K562 (cell line): Measurements from ENCODE around the gene RNASET2. TPM values are rescaled to one million over a fixed set of nuclear protein-coding genes. Genes with fewer than 3 reads are reported as not detected.
A peak's percentile ranks its signal among the peaks of the same experiment; 100 is the strongest.

ENCODE experiments used
- ARNT ChIP-seq, 2 experiments: fragments of 450-650 bp; IDR thresholded peaks; 2 replicates each; pipeline ENCODE4 v1.6.1; 2016; ENCODE audit warnings: mild to moderate bottlenecking in 1 of 2
- BRF1 ChIP-seq: IDR thresholded peaks from 3 replicates; pipeline ENCODE4 v1.6.1; 2011; ENCODE audit warnings: borderline replicate concordance, mild to moderate bottlenecking; ENCODE audit not compliant: insufficient read length; ENCODE audit errors: extremely low read depth
- ELF1 ChIP-seq: fragments of 200-800 bp; sonication (Bioruptor generic); IDR thresholded peaks from 2 replicates; pipeline ENCODE4 v1.6.1; 2016; ENCODE audit warnings: missing genetic modification characterization, missing compliant biosample characterization
- ETV5 ChIP-seq: sonication (generic); formaldehyde crosslinking; IDR thresholded peaks from 2 replicates; pipeline ENCODE4 v1.4.0; 2020; ENCODE audit warnings: low read depth, mild to moderate bottlenecking, missing genetic modification reagents
- FOXA3 ChIP-seq, 2 experiments: fragments of 450-650 bp in 1 of 2; sonication (generic) in 1 of 2; formaldehyde crosslinking; IDR thresholded peaks in 1 of 2; conservative IDR thresholded peaks in 1 of 2; 2 replicates each; pipeline versions ENCODE4 v1.4.0 to v1.8.0; 2020 to 2022; ENCODE audit warnings: mild to moderate bottlenecking in 2 of 2, missing genetic modification reagents in 1 of 2
- GTF2F1 ChIP-seq: IDR thresholded peaks from 2 replicates; pipeline ENCODE4 v1.6.1; 2011; ENCODE audit warnings: low read depth, low read length, improper control_type of control experiment
- HDAC3 ChIP-seq: fragments of 450-650 bp; IDR thresholded peaks from 2 replicates; pipeline ENCODE4 v1.6.1; 2018; ENCODE audit warnings: borderline replicate concordance, mild to moderate bottlenecking, moderate library complexity; ENCODE audit not compliant: partially characterized antibody
- HNRNPLL ChIP-seq: fragments of 200-400 bp; formaldehyde crosslinking; IDR thresholded peaks from 2 replicates; pipeline ENCODE4 v1.6.1; 2017; ENCODE audit warnings: low read length, low read depth, mild to moderate bottlenecking; ENCODE audit not compliant: poor library complexity, severe bottlenecking
- KAT2B ChIP-seq: IDR thresholded peaks from one replicate; pipeline ENCODE4 v1.6.1; 2012; ENCODE audit warnings: low read depth, mild to moderate bottlenecking, control low read depth, inconsistent platforms, low read length, moderate library complexity
- NFIC ChIP-seq: fragments of 450-650 bp; IDR thresholded peaks from 2 replicates; pipeline ENCODE4 v1.6.1; 2017; ENCODE audit warnings: mild to moderate bottlenecking, inconsistent platforms
- PRDM10 ChIP-seq: fragments of 450-650 bp; IDR thresholded peaks from 2 replicates; pipeline ENCODE4 v1.6.1; 2018; ENCODE audit not compliant: partially characterized antibody
- PRMT5 ChIP-seq: sonication (generic); formaldehyde crosslinking; IDR thresholded peaks from 2 replicates; pipeline ENCODE4 v1.5.0; 2020; ENCODE audit warnings: missing genetic modification reagents
- SAP30 ChIP-seq: fragments of 200-600 bp; sonication (generic); IDR thresholded peaks from 2 replicates; pipeline ENCODE4 v1.6.1; 2012; ENCODE audit warnings: borderline replicate concordance, low read depth, mild to moderate bottlenecking, moderate library complexity, low read length, control low read depth, inconsistent platforms; ENCODE audit not compliant: insufficient read depth, poor library complexity, severe bottlenecking
- SMARCA4 ChIP-seq: fragments of 450-650 bp; IDR thresholded peaks from 2 replicates; pipeline ENCODE4 v1.6.1; 2016
- SMARCB1 ChIP-seq: IDR thresholded peaks from 2 replicates; pipeline ENCODE4 v1.6.1; 2011; ENCODE audit warnings: improper control_type of control experiment, low read depth; ENCODE audit not compliant: insufficient read length
- SUPT5H ChIP-seq: fragments of 450-650 bp; IDR thresholded peaks from 2 replicates; pipeline ENCODE4 v1.6.1; 2016
- TRIM24 ChIP-seq, 2 experiments: fragments of 450-650 bp; IDR thresholded peaks; 2 replicates each; pipeline ENCODE4 v1.6.1; 2016
- ZC3H8 ChIP-seq: fragments of 450-650 bp; IDR thresholded peaks from 2 replicates; pipeline ENCODE4 v1.6.1; 2017
- ZFX ChIP-seq: sonication (generic); formaldehyde crosslinking; IDR thresholded peaks from 2 replicates; pipeline ENCODE4 v1.8.0; 2022; ENCODE audit warnings: mild to moderate bottlenecking, missing genetic modification reagents, moderate library complexity
- ZNF143 ChIP-seq: sonication (generic); formaldehyde crosslinking; IDR thresholded peaks from 2 replicates; pipeline ENCODE4 v1.9.0; 2022; ENCODE audit warnings: mild to moderate bottlenecking, missing genetic modification reagents
- ZNF311 ChIP-seq: fragments of 250-450 bp; sonication (Bioruptor Pico); IDR thresholded peaks from 2 replicates; pipeline ENCODE4 v1.4.0; 2020; ENCODE audit warnings: mild to moderate bottlenecking, moderate library complexity
- ZNF354B ChIP-seq: fragments of 250-450 bp; sonication (Bioruptor Pico); IDR thresholded peaks from 2 replicates; pipeline ENCODE4 v1.4.0; 2020
- ZNF699 ChIP-seq: fragments of 250-450 bp; sonication (Bioruptor Pico); IDR thresholded peaks from 2 replicates; pipeline ENCODE4 v1.8.0; 2021; ENCODE audit warnings: mild to moderate bottlenecking, moderate library complexity; ENCODE audit not compliant: insufficient replicate concordance
- polyA plus RNA-seq, 8 experiments: library from polyadenylated mRNA; depleted of rRNA in 4 of 8; stranded (reverse) in 5 of 8; unstranded in 3 of 8; fragments of >200 nt; fragmentation: Nextera tagmentation in 2 of 8; fragmentation: Illumina TruSeq in 1 of 8; extraction: Ambion mirVana in 2 of 8; extraction: Trizol in 1 of 8; gene quantifications; 2 replicates each; pipeline versions ENCODE4 v1.2.1 to v1.2.3, GENCODE V29; 2011 to 2014; ENCODE audit warnings: inconsistent platforms in 1 of 8, missing spikeins in 1 of 8
- total RNA-seq, 7 experiments: library from RNA; depleted of rRNA in 6 of 7; stranded (reverse); fragments of >200 nt in 6 of 7; fragmentation: Illumina TruSeq in 2 of 7; extraction: Trizol in 2 of 7; gene quantifications; 2 replicates each; pipeline versions ENCODE4 v1.2.1 to v1.2.3, GENCODE V29; 2011 to 2021; ENCODE audit warnings: low replicate concordance in 1 of 7
- TF ChIP-seq, protein P1 (sequence below): fragments of 200-400 bp; formaldehyde crosslinking; IDR thresholded peaks from 2 replicates; pipeline ENCODE4 v1.6.1; 2017; ENCODE audit warnings: mild to moderate bottlenecking, low read depth, low read length, moderate library complexity

The RNASET2 gene
- total and polyA plus RNA-seq, 9 of the 15 experiments (the other 6 are each of a cell fraction or from before 2014, with no cell fraction given), result 7.4 to 141 (median 91.3) TPM

GRCh38 chr6:166940643-166941068 is 15.7 kb downstream of the RNASET2 start (continued):
- TF ChIP-seq PRDM10 (peak; percentile 14), ZFX (CRISPR knock-in tag) (no peak), ETV5 (CRISPR knock-in tag) (0 out of 2 replicates have a peak, but pooled peaks have one; percentile 42), SAP30 (no peak), KAT2B (no peak), ZNF143 (CRISPR knock-in tag) (no peak), ELF1 (tag) (no peak), SMARCA4 (peak; percentile 86), ZC3H8 (no peak), HDAC3 (no peak), ZNF354B (CRISPR knock-in tag) (no peak), NFIC (no peak), PRMT5 (CRISPR knock-in tag) (no peak), BRF1 (no peak), ZNF699 (CRISPR knock-in tag) (no peak), FOXA3 (CRISPR knock-in tag; conservative IDR thresholded peaks at IDR 0.05 in 1 of 2, IDR thresholded peaks at IDR 0.05 in 1 of 2) (no peak), SUPT5H (no peak), ZNF311 (no peak), SMARCB1 (no peak), TRIM24 (IDR thresholded peaks at IDR 0.05) (0 out of 4 replicates have a peak, but pooled peaks of 1 of the 2 experiments have one; percentile 41), GTF2F1 (no peak), HNRNPLL (no peak), ARNT (IDR thresholded peaks at IDR 0.05) (no peak)
- TF ChIP-seq, protein P1, sequence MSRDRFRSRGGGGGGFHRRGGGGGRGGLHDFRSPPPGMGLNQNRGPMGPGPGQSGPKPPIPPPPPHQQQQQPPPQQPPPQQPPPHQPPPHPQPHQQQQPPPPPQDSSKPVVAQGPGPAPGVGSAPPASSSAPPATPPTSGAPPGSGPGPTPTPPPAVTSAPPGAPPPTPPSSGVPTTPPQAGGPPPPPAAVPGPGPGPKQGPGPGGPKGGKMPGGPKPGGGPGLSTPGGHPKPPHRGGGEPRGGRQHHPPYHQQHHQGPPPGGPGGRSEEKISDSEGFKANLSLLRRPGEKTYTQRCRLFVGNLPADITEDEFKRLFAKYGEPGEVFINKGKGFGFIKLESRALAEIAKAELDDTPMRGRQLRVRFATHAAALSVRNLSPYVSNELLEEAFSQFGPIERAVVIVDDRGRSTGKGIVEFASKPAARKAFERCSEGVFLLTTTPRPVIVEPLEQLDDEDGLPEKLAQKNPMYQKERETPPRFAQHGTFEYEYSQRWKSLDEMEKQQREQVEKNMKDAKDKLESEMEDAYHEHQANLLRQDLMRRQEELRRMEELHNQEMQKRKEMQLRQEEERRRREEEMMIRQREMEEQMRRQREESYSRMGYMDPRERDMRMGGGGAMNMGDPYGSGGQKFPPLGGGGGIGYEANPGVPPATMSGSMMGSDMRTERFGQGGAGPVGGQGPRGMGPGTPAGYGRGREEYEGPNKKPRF, result no peak
